HG02852 (cell line): ENCODE results near the gene IPO13.

ENCODE experiments used
- ATAC-seq: cut with Tn5 transposase; IDR thresholded peaks from one replicate; pipeline ENCODE4 v1.9.1; 2021; ENCODE audit warnings: mild to moderate bottlenecking, moderate library complexity; ENCODE audit not compliant: unreplicated experiment

Gene IPO13

DNA sequence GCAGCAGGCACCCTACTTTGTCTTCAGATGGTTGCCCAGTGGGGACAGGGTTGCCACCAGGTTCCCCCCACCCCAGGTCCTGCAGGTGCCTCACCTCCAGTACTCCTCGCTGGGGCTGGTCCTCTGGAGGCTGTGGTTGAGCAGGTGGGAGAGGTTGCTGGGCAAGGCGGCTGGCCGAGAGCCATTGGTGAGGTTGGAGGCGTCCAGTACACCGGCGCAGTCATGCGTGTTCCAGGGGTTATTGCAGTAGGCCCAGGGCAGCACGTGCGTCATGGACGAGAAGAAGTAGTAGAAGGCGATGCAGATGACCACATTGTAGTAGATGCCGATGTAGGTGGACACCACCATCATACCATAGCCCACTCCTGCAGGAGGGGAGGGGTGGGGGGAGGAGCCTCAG is 61.5 kb downstream of the IPO13 start:
- ATAC-seq = no peak

DNA sequence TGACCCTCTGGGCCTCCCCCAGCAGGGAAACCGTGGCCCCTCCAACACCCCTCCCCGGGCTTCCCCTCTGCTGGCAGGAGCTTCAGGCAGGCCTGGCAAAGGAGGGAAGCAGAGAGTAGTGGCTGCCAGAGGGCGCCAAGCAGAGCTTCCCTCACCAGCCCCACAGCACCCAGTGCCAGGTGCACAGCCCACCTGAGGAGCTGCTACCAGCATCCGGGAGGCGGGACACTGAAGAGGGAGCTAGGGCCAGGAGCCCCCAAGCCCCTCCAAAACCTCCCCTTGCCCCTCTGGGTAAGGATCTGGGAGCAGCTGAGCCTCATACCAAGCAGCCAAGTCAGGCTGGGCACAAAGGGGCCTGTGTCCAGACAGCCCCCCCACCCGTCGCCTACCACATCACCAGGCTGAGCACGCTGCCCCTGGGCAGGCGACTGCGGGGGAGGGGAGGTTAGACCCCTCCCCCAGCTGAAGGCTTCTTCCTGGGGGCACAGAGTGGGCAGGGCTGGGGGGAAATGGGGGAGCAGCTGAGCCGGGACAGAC is 64.3 kb downstream of the IPO13 start:
- no peak for ATAC-seq

DNA sequence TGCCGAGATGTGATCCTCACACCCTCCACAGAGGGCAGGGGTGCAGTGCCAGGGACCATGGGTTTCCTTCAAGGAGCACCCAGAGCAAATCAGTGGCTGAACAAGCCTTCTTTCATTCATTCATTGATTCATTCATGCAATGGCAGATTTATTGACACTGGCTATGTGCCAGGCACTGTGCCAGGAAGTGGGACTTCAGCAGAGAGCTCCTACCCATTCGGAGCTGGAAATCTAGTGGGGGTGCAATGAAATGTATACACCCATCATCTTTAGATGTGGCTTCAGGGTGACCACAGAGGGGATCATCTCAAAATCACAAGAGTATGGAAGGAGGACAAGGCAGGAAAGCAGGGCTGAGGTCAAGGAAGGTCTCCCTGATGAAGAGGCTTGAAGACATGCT is 65.7 kb downstream of the IPO13 start:
- no peak for ATAC-seq

DNA sequence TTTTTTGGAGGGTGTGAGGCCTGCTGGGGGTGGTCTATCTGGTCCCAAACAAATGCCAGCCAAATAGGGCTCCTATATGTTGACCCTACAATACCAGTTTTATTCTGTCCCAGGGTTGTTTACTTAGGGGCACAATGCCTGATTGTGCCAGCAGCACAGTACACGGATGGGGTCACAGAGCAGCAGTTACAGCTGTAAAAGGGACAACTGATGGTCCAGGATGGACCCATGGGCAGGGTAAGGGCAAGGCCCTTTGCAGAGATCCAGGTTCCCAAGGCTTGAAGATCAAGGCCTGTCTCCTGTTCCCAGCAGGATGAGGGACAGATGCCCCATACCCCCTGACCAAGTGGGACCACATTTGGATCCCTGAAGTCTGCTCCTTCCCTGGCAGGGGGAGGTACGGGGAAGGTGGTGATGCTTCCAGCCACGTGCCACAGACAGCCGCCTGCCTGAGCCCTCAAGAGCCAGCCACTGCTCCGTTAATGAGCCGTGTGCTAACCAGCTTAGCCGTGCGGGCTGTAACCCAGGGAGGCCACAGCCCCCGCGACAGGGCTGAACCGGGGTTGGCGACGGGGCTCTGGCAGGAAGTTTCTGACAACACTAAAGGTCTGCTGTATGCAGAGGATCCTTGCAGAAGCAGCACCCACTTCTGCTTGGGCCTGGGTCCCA is 66.3 kb downstream of the IPO13 start:
- no peak for ATAC-seq

DNA sequence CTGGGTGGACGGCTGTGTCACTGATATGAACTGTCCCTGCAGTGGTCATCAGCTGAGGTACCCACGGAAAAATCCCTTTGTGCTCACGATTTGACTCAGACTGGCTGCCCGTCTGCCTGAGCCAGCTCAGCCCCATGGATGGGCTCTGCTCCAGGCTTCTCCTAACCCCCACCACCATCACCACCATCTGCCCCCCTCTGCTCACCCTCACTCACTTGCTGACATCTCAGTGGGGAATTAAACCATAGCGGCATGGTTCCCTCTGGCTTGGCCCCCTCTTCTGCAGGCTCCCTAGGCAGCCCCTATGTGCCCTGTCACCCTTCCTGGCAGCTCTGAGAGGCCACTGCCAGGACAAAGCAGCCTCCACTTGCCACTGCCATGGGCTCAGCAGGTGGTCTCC is 67.2 kb downstream of the IPO13 start:
- no peak for ATAC-seq

DNA sequence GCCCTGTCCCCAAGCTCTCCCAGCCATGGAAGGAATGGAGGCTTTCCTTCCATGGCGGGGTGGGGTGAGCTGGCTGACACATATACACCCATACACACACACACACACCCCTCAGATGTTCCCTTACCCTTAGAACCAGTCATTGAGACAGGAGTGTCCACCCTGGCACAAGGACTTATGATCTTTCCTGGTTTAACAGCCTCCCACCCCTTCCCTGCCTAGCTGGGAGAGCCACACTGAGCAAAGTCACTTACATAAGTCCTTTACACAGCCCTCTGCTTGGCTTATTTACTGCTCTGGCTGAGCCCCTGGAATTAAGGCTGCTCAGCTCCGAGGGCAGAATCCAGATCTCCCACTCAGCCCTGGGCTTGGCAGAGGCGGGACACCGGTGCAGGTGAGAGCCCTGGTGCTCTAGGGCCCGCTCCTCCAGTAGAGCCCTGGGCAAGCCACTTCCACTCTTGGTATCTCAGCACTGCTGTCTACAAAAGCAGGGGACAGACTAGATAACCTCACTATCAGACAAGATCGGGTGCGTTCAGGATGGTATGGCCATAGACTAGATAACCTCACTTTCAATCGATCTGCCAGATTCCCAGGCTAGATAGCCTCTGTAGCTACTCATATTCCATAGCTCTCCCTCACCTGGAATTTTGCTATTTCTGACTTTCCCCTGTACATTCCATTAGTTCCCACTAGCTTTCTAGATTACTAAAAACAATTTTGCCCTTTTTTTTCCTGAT is 67.8 kb downstream of the IPO13 start:
- ATAC-seq = no peak

DNA sequence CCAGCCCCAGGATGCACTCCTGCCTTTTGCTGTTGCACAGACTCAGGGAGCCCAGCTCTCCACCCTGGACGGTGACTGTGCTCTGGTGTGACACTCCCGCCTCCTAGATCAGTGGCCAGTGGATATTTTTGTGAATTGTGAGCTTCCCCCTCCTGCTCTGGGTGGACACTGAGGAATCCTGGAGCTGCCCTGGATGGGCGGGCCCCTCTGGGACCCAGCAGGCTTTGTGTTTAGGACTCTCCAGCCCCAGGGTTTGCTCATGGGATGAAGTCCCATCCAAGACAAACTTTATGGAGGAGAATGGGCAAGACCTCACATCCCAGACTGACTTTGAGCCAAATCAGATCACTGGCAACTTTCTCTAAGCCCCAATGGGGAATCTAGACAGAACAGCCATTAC is 68.5 kb downstream of the IPO13 start:
- no peak for ATAC-seq

DNA sequence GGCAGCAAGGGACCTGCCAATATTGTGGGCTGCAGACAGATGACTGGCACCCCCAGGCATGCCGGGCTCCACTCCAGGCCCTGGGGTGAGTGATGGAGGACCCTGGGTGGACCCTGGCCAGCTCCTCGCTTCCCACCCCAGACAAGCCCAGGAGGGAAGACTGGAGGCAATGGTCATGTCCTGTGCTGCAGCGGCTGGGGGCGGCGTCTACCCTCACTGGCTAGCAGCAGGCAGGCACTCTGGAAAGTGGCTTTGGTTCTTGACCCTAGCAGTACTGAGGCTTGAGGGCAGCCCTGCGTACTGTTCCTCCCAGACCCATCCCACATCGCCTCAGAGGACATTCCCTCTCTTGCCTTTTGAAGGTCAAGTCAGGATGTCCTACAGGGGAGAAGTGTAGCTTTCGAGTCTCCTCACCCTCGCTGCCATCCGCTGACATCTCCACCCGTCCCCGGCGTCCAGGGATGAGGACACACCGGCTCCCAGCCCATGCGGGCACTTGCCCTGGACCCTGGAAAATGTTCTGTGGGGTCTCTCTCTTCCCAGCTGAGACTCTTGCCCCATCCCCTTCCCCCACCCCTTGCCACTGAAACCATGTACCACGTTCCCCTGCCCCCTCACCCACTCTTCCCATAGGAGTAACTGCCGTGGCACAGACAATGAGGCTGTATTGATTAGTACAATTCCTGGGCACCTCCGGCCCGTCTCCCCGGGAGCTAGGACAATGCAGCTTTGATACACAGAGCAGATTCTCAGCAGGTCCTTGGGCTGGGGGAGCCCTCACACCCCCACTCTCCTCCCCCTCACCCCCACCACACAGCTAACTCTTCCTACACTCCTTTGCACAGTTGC is 69.5 kb downstream of the IPO13 start:
- ATAC-seq = no peak

DNA sequence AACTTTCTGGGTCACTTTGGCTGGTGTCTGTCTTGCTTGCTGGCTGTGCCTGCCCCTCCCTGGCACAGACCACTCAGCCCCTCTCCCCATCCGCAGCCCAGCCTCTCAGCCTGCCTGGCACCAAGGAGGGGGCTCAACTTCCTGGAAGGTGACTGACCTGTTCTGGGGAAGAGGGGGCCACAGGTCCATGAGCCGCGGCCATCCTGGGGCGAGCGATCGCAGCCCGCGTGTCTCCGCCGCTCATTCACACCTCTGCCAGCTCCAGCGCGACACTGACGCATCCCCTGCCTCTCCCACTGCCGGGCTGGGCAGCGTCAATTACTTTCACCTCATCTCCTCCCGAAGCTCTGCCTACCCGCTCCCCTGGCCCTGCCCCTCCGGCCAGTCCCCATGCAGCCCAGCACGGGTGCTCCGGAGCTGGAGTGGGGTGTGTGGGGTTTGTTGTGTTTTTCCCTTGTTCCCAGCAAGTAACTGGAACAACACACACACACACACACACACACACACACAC is 70.2 kb downstream of the IPO13 start:
- ATAC-seq = no peak
